Measurements from ENCODE around the gene SLC2A9. TPM values are rescaled to one million over a fixed set of nuclear protein-coding genes. Genes with fewer than 3 reads are reported as not detected.

The SLC2A9 gene
- total and polyA plus RNA-seq, 2 of the 13 experiments (the other 11 are each of a cell fraction or from before 2014, with no cell fraction given) = 36.2 to 42.3 TPM

DNA sequence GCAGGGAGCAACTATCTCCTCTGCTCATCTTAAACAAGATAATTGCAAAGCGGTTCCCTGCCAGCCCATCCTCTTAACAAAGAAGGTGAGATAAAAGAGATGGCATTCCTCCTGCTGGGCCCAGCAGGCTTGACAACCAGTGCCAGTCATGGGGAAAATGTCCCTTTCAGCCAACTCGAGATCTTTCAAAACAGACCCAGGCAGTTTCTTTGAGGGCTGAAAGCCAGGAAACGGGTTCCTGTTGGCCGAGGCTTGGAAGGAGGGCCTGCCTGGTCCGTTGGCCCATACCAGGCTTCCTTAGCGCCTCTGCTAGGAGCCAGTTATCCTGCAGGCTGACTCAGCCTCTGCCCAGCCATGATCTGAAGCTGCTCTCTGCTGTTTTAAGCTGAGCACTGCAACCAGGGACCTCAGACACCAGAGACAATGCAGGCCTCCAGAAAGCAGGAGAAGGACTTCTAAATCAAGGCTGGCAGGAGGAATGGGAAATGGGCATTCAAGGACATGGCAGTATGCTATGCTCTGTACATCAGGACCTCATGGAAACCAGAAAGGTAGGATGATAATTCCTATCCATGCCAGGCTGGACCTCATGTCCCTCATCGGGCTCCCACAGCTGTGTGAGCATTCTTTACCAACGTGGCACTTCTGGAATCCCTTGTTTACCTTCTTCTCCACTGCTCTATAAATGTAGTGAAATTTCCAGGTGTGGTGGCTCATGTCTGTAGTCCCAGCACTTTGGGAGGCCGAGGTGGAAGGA, 42.4 kb upstream of the SLC2A9 start (continued):
- no peak for TF ChIP-seq HIVEP1 (CRISPR knock-in tag; IDR thresholded peaks at IDR 0.05)
- TF ChIP-seq ZBTB4 (CRISPR knock-in tag; IDR thresholded peaks at IDR 0.05; ENCODE audit: borderline replicate concordance) = peak; percentile 59; the same call in 1 of the 2 replicates
- TF ChIP-seq SALL1 (CRISPR knock-in tag; IDR thresholded peaks at IDR 0.05) = peak; percentile 39; the same call in 1 of the 2 replicates
- TF ChIP-seq RBM39 (IDR thresholded peaks at IDR 0.05; ENCODE audit: low read depth, low read length, poor library complexity, severe bottlenecking) = no peak
- no peak for TF ChIP-seq ZSCAN29 (CRISPR knock-in tag; conservative IDR thresholded peaks at IDR 0.05)
- TF ChIP-seq MZF1 (CRISPR knock-in tag; IDR thresholded peaks at IDR 0.05; ENCODE audit: borderline replicate concordance) = no peak
- TF ChIP-seq NBN (conservative IDR thresholded peaks at IDR 0.05) = no peak
- TF ChIP-seq ZNF207 (IDR thresholded peaks at IDR 0.05; ENCODE audit: borderline replicate concordance) = no peak
- no peak for TF ChIP-seq ZNF674 (CRISPR knock-in tag; IDR thresholded peaks at IDR 0.05; ENCODE audit: low read depth)
- TF ChIP-seq REPIN1 (CRISPR knock-in tag; IDR thresholded peaks at IDR 0.05; ENCODE audit: borderline replicate concordance, low read depth) = peak; percentile 54; the same call in 1 of the 2 replicates
- TF ChIP-seq ZKSCAN5 (CRISPR knock-in tag; IDR thresholded peaks at IDR 0.05) = no peak
- 0 out of 2 replicates have a peak, but pooled peaks have one; percentile 49 for TF ChIP-seq IRF2 (CRISPR knock-in tag; IDR thresholded peaks at IDR 0.05)
- TF ChIP-seq TRIM24 (CRISPR knock-in tag; IDR thresholded peaks at IDR 0.05) = no peak
- no peak for TF ChIP-seq ZNF605 (CRISPR knock-in tag; IDR thresholded peaks at IDR 0.05)
- no peak for TF ChIP-seq ZNF792 (CRISPR knock-in tag; IDR thresholded peaks at IDR 0.05)
- TF ChIP-seq ZNF383 (CRISPR knock-in tag; IDR thresholded peaks at IDR 0.05; ENCODE audit: borderline replicate concordance) = no peak
- TF ChIP-seq ZNF879 (CRISPR knock-in tag; IDR thresholded peaks at IDR 0.05) = no peak
- no peak for TF ChIP-seq FOXC1 (CRISPR knock-in tag; IDR thresholded peaks at IDR 0.05; ENCODE audit: borderline replicate concordance)
- TF ChIP-seq TBP (CRISPR knock-in tag; IDR thresholded peaks at IDR 0.05) = no peak
- TF ChIP-seq ZNF543 (CRISPR knock-in tag; IDR thresholded peaks at IDR 0.05) = no peak
- TF ChIP-seq, protein P1, sequence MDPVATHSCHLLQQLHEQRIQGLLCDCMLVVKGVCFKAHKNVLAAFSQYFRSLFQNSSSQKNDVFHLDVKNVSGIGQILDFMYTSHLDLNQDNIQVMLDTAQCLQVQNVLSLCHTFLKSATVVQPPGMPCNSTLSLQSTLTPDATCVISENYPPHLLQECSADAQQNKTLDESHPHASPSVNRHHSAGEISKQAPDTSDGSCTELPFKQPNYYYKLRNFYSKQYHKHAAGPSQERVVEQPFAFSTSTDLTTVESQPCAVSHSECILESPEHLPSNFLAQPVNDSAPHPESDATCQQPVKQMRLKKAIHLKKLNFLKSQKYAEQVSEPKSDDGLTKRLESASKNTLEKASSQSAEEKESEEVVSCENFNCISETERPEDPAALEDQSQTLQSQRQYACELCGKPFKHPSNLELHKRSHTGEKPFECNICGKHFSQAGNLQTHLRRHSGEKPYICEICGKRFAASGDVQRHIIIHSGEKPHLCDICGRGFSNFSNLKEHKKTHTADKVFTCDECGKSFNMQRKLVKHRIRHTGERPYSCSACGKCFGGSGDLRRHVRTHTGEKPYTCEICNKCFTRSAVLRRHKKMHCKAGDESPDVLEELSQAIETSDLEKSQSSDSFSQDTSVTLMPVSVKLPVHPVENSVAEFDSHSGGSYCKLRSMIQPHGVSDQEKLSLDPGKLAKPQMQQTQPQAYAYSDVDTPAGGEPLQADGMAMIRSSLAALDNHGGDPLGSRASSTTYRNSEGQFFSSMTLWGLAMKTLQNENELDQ (CRISPR knock-in tag; IDR thresholded peaks at IDR 0.05; ENCODE audit: borderline replicate concordance) = no peak; the same call in 1 of the 2 replicates
- TF ChIP-seq, protein P2, sequence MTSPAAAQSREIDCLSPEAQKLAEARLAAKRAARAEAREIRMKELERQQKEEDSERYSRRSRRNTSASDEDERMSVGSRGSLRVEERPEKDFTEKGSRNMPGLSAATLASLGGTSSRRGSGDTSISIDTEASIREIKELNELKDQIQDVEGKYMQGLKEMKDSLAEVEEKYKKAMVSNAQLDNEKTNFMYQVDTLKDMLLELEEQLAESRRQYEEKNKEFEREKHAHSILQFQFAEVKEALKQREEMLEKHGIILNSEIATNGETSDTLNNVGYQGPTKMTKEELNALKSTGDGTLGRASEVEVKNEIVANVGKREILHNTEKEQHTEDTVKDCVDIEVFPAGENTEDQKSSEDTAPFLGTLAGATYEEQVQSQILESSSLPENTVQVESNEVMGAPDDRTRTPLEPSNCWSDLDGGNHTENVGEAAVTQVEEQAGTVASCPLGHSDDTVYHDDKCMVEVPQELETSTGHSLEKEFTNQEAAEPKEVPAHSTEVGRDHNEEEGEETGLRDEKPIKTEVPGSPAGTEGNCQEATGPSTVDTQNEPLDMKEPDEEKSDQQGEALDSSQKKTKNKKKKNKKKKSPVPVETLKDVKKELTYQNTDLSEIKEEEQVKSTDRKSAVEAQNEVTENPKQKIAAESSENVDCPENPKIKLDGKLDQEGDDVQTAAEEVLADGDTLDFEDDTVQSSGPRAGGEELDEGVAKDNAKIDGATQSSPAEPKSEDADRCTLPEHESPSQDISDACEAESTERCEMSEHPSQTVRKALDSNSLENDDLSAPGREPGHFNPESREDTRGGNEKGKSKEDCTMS (CRISPR knock-in tag; conservative IDR thresholded peaks at IDR 0.05) = no peak
- peak; percentile 52; the same call in 1 of the 2 replicates for TF ChIP-seq ZNF772 (CRISPR knock-in tag; IDR thresholded peaks at IDR 0.05)

Data from HepG2 (cell line).